Measurements from ENCODE around the gene ZRANB3. TPM values are rescaled to one million over a fixed set of nuclear protein-coding genes. Genes with fewer than 3 reads are reported as not detected.

The ZRANB3 gene
- total RNA-seq, 1 donor from 2014 or later, result 18.6 TPM

GRCh38 chr2:135168204-135168856 lies 362.7 kb downstream of the ZRANB3 start:
- DNase-seq (ENCODE audit: low spot score, unreplicated experiment), result no peak
- no peaks in the 10 kb centered on the region for H3K9me3 Mint-ChIP-seq (ENCODE audit: low read depth)
- no peaks in the 10 kb centered on the region for H3K4me1 Mint-ChIP-seq (ENCODE audit: low read depth)
- H3K4me3 Mint-ChIP-seq (ENCODE audit: low read depth), result no peak overlapping the region
- no peaks in the 10 kb centered on the region for H3K27me3 Mint-ChIP-seq
- H3K36me3 Mint-ChIP-seq (ENCODE audit: insufficient read depth), result peaks cover 35% of the 10 kb centered on the region
- no peak overlapping the region for H3K27ac Mint-ChIP-seq
- no peak for TF ChIP-seq CTCF (IDR thresholded peaks at IDR 0.05; ENCODE audit: unreplicated experiment)

GRCh38 chr2:135167273-135167672 lies 363.7 kb downstream of the ZRANB3 start:
- Mint-ChIP-seq H3K4me1 (ENCODE audit: low read depth) (no peaks in the 10 kb centered on the region), H3K9me3 (ENCODE audit: low read depth) (no peaks in the 10 kb centered on the region), H3K27me3 (no peaks in the 10 kb centered on the region), H3K27ac (no peak overlapping the region), H3K36me3 (ENCODE audit: insufficient read depth) (peaks cover 34% of the 10 kb centered on the region), H3K4me3 (ENCODE audit: low read depth) (no peak overlapping the region)
- TF ChIP-seq CTCF (IDR thresholded peaks at IDR 0.05; ENCODE audit: unreplicated experiment), result no peak
- no peak for DNase-seq (ENCODE audit: low spot score, unreplicated experiment)

GRCh38 chr2:135164431-135164830 lies 366.6 kb downstream of the ZRANB3 start:
- Mint-ChIP-seq H3K9me3 (ENCODE audit: low read depth) (no peaks in the 10 kb centered on the region), H3K27me3 (no peaks in the 10 kb centered on the region), H3K27ac (no peak overlapping the region), H3K36me3 (ENCODE audit: insufficient read depth) (peaks cover 28% of the 10 kb centered on the region), H3K4me3 (ENCODE audit: low read depth) (no peak overlapping the region), H3K4me1 (ENCODE audit: low read depth) (no peaks in the 10 kb centered on the region)
- no peak for TF ChIP-seq CTCF (IDR thresholded peaks at IDR 0.05; ENCODE audit: unreplicated experiment)
- DNase-seq (ENCODE audit: low spot score, unreplicated experiment), result no peak

- H3K36me3 Mint-ChIP-seq (ENCODE audit: insufficient read depth), result peaks cover 28% of the 10 kb centered on the region
- H3K4me1 Mint-ChIP-seq (ENCODE audit: low read depth), result no peaks in the 10 kb centered on the region
These were observed 367.1 kb downstream of the ZRANB3 start for GRCh38 chr2:135163901-135164300.

GRCh38 chr2:135163306-135163705 lies 367.7 kb downstream of the ZRANB3 start:
- H3K36me3 Mint-ChIP-seq (ENCODE audit: insufficient read depth), result peaks cover 29% of the 10 kb centered on the region
- H3K9me3 Mint-ChIP-seq (ENCODE audit: low read depth), result no peaks in the 10 kb centered on the region
- no peak for DNase-seq (ENCODE audit: low spot score, unreplicated experiment)
- H3K4me3 Mint-ChIP-seq (ENCODE audit: low read depth), result no peak overlapping the region
- H3K27me3 Mint-ChIP-seq, result no peaks in the 10 kb centered on the region
- H3K4me1 Mint-ChIP-seq (ENCODE audit: low read depth), result no peaks in the 10 kb centered on the region
- TF ChIP-seq CTCF (IDR thresholded peaks at IDR 0.05; ENCODE audit: unreplicated experiment), result no peak
- no peak overlapping the region for H3K27ac Mint-ChIP-seq

More at GRCh38 chr2:135163901-135164300, 367.1 kb downstream of the ZRANB3 start:
- Mint-ChIP-seq H3K27ac (peak overlapping the region; percentile 49), H3K4me3 (ENCODE audit: low read depth) (no peak overlapping the region), H3K9me3 (ENCODE audit: low read depth) (no peaks in the 10 kb centered on the region), H3K27me3 (no peaks in the 10 kb centered on the region)
- no peak for TF ChIP-seq CTCF (IDR thresholded peaks at IDR 0.05; ENCODE audit: unreplicated experiment)
- DNase-seq (ENCODE audit: low spot score, unreplicated experiment), result no peak
